ENCODE measurements around the gene IFITM10.
A peak's percentile ranks its signal among the peaks of the same experiment; 100 is the strongest.

The IFITM10 gene

GRCh38 chr11:1719781-1720180 is 30.6 kb downstream of the IFITM10 start:
- DNase-seq, result no peak

GRCh38 chr11:1718326-1718725 is 32.1 kb downstream of the IFITM10 start:
- no peak for DNase-seq

GRCh38 chr11:1717745-1718144 is 32.6 kb downstream of the IFITM10 start:
- DNase-seq, result no peak

DNA sequence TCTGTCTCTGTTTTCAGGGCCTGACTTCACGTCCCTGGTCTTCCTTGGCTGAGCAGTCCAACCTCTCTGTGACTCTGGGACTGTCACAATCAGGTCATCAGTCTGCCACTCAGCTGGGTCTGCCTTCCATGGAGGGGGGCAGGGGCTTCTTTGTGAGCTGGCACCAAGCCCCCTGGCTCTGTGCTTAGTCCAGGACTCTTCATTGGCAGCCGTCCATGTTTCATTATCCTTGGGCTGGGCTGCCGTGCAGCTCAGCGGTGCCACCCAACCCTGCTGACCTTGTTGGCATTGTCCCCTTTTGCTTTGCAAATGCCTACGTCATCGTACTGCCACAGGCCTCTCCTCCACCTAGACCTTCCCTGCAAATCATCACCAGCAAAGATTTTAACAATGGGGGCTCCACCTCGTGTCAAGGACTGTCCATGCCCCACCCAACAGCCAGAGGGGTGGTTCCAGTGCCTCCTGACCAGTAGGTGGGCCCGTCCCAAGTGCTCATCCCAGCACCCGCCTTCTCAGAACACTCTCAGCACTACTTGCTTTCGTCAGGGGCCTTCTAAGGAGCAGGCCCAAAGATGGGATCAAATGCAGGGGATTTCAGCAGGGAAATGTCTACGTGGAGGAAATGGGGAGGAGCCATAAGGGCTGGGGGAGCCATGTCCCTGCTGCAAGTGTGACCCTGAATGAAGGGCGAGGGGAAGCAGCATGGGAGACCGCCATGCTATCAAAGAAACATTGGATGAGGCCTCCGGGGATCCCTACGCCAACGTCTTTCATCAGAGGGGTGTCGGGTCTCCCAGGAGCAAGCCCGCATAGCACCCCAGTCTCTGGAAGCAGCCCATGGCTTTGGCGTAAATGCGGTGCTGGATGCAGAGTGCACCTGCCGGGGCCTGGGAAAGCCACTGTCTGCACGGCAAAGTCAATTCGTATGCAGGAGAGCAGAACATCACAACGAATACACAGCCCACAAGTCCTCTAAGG is 35.2 kb downstream of the IFITM10 start:
- no peak for DNase-seq

- no peak for DNase-seq
Measured at GRCh38 chr11:1708716-1709115, 41.7 kb downstream of the IFITM10 start.

GRCh38 chr11:1707751-1708150 is 42.6 kb downstream of the IFITM10 start:
- no peak for DNase-seq

GRCh38 chr11:1706634-1707400 is 43.6 kb downstream of the IFITM10 start:
- DNase-seq, result no peak

- no peak for DNase-seq
Measured at GRCh38 chr11:1705126-1706052, 45.0 kb downstream of the IFITM10 start.

GRCh38 chr11:1703146-1703545 is 47.2 kb downstream of the IFITM10 start:
- no peak for DNase-seq

GRCh38 chr11:1702506-1702905 is 47.9 kb downstream of the IFITM10 start:
- DNase-seq, result no peak

DNA sequence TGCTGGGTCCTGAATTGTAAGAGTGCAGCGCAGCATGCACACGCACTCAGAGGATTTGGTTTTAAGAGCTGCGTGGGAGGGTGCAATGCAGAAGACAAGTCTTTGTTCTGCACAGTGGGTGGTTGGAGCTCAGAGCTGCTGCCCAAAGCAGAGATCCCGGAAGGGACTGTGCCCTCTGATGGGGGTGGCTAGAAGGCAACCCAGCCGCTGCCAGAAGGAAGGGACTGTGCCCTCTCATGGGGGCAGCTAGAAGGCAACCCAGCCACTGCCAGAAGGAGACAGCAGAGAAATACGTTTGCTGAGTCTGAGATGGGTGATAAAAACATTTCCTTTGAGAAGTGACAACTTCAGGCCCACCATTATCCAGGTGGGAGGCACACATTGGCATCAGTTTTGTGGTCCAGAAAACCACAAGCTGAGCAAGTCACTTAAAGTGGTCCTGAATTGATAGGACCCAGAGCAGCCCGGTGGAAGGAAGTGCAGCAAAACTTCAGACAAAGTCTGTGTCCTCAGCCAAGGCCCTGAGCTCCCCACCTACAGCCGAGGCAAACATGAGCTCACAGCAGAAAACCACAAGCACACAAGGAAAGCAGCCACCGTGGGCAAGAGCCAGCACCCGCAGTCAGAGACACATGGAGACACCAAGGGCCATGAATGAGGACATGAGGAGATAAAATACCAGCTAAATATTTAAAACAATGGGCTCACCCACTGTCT is 49.1 kb downstream of the IFITM10 start:
- peak in 2 of 56 donors; percentile 6 to 11 for DNase-seq

DNA sequence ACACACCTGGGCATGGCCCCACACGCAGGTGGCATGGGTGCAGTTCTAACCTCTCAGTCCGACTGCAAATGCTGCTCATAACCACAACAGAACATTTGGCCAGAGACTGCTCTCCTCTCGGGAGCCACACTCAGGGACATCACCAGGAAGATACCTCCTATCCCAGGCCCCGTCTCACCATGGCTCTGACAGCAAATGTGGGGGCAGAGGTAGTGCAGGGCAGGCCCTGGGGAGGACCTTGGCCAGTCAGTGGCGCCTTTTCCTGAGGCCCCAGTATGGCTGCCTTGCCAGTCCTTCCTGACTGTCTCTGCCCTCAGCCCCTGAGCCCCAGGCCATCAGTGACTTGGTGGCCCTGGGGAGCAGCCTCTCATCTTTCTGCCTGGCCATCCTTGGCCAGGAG is 50.6 kb downstream of the IFITM10 start:
- DNase-seq, result no peak

- no peak for DNase-seq
Measured at GRCh38 chr11:1696608-1697570, 53.5 kb downstream of the IFITM10 start, which contains the start of gene KRTAP5-6. TSS of gene KRTAP5-6 (plus strand) at chr11:1697195. CDS start at chr11:1697246, 51 bp downstream.

DNA sequence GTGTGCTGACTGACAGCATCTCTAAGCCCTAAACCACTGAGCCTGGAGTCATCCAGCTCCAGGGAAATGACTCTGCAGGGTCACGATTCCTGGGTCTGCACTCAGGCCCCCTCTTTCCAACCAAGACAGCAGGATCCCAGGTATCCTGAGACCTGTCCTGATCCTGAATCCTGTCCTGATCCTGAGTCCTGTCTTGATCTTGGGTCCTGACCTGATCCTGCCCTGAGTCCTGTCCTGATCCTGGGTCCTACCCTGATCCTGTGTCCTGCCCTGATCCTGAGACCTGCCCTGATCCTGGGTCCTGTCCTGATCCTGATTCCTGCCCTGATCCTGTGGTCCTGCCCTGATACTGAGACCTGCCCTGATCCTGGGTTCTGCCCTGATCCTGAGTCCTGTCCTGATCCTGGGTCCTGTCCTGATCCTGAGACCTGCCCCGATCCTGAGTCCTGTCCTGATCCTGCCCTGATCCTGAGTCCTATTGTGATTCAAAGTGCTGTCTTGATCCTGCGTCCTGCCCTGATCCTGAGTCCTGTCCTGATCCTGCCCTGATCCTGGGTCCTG is 54.8 kb downstream of the IFITM10 start:
- DNase-seq, result no peak

DNA sequence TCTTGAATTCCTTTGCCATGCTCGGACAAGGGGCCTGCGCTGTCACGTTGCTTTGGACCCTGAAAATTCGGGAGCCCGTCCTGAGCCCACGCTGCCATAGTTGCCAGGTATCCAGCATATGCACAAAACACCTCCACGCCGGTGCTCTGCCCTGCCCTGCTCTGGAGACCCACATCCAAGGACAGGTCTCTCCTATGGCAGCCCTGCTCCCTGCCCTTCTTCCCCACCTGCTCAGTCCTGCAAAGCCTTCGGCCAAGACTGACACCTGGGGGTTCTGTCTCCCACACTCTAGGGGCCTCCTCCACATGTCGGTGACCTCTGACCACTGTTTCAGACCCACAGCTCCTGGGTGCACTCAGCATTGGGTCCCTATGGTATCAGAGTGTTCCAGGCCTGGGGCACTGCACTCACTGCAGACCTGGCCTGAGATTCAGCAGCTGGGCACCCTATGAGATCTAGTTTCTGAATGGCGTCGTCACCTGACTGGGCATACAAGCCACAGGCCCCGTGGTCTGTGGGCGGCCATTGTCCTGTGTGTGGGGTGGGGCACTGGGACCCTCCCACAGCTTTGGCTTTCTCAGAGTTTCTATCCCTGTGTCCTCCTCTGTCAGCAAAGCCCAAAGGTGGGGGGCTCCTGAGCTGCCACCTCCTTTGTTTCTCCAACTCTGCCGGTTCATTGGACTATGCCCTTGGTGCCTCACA is 55.4 kb downstream of the IFITM10 start:
- DNase-seq, result no peak

- peak in 54 of 56 donors; percentile 24 to 92 (median 78) for DNase-seq
Measured at GRCh38 chr11:1694064-1694845, 56.1 kb downstream of the IFITM10 start.

Data from nucleus accumbens (tissue), 56 donors.